Mesendoderm (in vitro differentiated cells): ENCODE results near the gene ABCA7.

Experiments
- DNase-seq: peaks from one replicate; pipeline ENCODE4 v3.0.0; 2013
- H2AK5ac ChIP-seq: 2 replicates; pipeline ENCODE4 v1.6.1; 2013; ENCODE audit warnings: low read length, inconsistent platforms
- H2BK120ac ChIP-seq: 2 replicates; pipeline ENCODE4 v1.6.1; 2013; ENCODE audit warnings: low read depth, mild to moderate bottlenecking, low read length, moderate library complexity, mixed read lengths
- H2BK15ac ChIP-seq: replicated peaks from 2 replicates; pipeline ENCODE4 v1.6.1; 2013; ENCODE audit warnings: low read depth, mild to moderate bottlenecking, moderate library complexity
- H2BK5ac ChIP-seq: 2 replicates; pipeline ENCODE4 v1.6.1; 2013; ENCODE audit warnings: low read length, inconsistent platforms
- H3K18ac ChIP-seq: 2 replicates; pipeline ENCODE4 v1.6.1; 2013; ENCODE audit warnings: mild to moderate bottlenecking, low read length, mixed read lengths
- H3K23ac ChIP-seq: one replicate; pipeline ENCODE4 v1.6.1; 2013; ENCODE audit warnings: low read length
- H3K27ac ChIP-seq: 2 replicates; pipeline ENCODE4 v1.5.1; 2013; ENCODE audit warnings: low read depth, mild to moderate bottlenecking, inconsistent platforms, low read length, moderate library complexity
- H3K27me3 ChIP-seq: 2 replicates; pipeline ENCODE4 v1.6.1; 2013; ENCODE audit warnings: low read length, control low read depth, mild to moderate bottlenecking, inconsistent platforms; ENCODE audit not compliant: insufficient read depth, poor library complexity
- H3K36me3 ChIP-seq: 2 replicates; pipeline ENCODE4 v1.6.1; 2013; ENCODE audit warnings: low read length, inconsistent platforms; ENCODE audit not compliant: control insufficient read depth, insufficient read depth
- H3K4ac ChIP-seq: one replicate; pipeline ENCODE4 v1.6.1; 2013; ENCODE audit warnings: low read depth, mild to moderate bottlenecking, low read length, moderate library complexity
- H3K4me1 ChIP-seq: 2 replicates; pipeline ENCODE4 v1.6.1; 2013; ENCODE audit warnings: low read depth, low read length, inconsistent platforms; ENCODE audit not compliant: control insufficient read depth
- H3K4me2 ChIP-seq: 2 replicates; pipeline ENCODE4 v1.6.1; 2013; ENCODE audit warnings: low read length
- H3K4me3 ChIP-seq: 2 replicates; pipeline ENCODE4 v1.5.1; 2013; ENCODE audit warnings: mild to moderate bottlenecking, low read length
- H3K56ac ChIP-seq: one replicate; pipeline ENCODE4 v1.6.1; 2013; ENCODE audit warnings: low read length
- H3K79me1 ChIP-seq: 2 replicates; pipeline ENCODE4 v1.6.1; 2013; ENCODE audit warnings: low read length, inconsistent platforms
- H3K79me2 ChIP-seq: 2 replicates; pipeline ENCODE4 v1.6.1; 2013; ENCODE audit warnings: mild to moderate bottlenecking, low read length; ENCODE audit not compliant: control insufficient read depth, insufficient read depth
- H3K9ac ChIP-seq: 2 replicates; pipeline ENCODE4 v1.6.1; 2013; ENCODE audit warnings: low read length, inconsistent platforms
- H4K5ac ChIP-seq: one replicate; pipeline ENCODE4 v1.6.1; 2013; ENCODE audit warnings: low read length
- H4K8ac ChIP-seq: one replicate; pipeline ENCODE4 v1.6.1; 2013; ENCODE audit warnings: low read depth, mild to moderate bottlenecking, control low read depth, low read length, moderate library complexity
- WGBS: extraction: QIAGEN DNeasy Blood & Tissue Kit; methylation state at CpG from one replicate; pipeline ENCODE4 v1.1.7; 2013; ENCODE audit warnings: low lambda C conversion rate, missing lambda C conversion rate; ENCODE audit not compliant: insufficient coverage; ENCODE audit errors: extremely low coverage; 5-methylcytosine and 5-hydroxymethylcytosine counted together

Gene ABCA7

GRCh38 chr19:1091544-1092175, 51.8 kb downstream of the ABCA7 start:
- no peaks in the 10 kb centered on the region for H3K27me3 ChIP-seq
- no peak overlapping the region for H2AK5ac ChIP-seq
- H4K8ac ChIP-seq = no peak overlapping the region
- peaks cover 7% of the 10 kb centered on the region for H3K79me1 ChIP-seq
- no peak overlapping the region for H2BK5ac ChIP-seq
- no peak overlapping the region for H3K4me3 ChIP-seq
- no peak overlapping the region for H2BK120ac ChIP-seq
- H3K36me3 ChIP-seq = peaks cover 1% of the 10 kb centered on the region
- no peak for DNase-seq
- H4K5ac ChIP-seq = no peak overlapping the region
- H3K9ac ChIP-seq = no peak overlapping the region
- peaks cover 20% of the 10 kb centered on the region for H3K79me2 ChIP-seq
- no peak overlapping the region for H3K23ac ChIP-seq
- H2BK15ac ChIP-seq = no peak overlapping the region
- H3K4me1 ChIP-seq = no peaks in the 10 kb centered on the region
- whole genome bisulfite sequencing = no CpG with 5 or more reads among the region's 27 CpGs
- no peak overlapping the region for H3K4me2 ChIP-seq
- no peak overlapping the region for H3K18ac ChIP-seq
- H3K4ac ChIP-seq = no peak overlapping the region
- H3K27ac ChIP-seq = no peak overlapping the region
- H3K56ac ChIP-seq = no peak overlapping the region

DNA sequence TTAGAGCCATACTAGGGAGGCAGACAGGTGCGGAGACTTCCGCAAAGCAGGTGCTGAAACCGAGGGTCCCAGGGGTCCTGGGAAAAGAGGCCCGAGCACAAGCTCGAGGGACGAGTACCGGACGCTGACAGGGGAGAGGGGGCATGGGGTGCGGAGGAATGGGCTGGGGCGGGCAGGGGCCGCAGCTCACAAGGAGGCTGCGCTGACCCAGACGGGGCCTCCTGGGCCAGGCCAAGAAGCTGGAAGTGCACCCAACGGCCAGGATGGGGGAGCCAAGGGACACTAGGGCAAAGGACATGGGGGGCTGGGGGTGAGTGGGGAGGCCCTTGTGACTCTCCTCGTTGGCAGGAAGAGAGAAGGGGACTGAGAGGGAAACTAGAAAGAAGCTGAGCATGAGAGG, 53.4 kb downstream of the ABCA7 start:
- no peaks in the 10 kb centered on the region for H3K36me3 ChIP-seq
- no peak overlapping the region for H3K4ac ChIP-seq
- no CpG with 5 or more reads among the region's 15 CpGs for WGBS

DNA sequence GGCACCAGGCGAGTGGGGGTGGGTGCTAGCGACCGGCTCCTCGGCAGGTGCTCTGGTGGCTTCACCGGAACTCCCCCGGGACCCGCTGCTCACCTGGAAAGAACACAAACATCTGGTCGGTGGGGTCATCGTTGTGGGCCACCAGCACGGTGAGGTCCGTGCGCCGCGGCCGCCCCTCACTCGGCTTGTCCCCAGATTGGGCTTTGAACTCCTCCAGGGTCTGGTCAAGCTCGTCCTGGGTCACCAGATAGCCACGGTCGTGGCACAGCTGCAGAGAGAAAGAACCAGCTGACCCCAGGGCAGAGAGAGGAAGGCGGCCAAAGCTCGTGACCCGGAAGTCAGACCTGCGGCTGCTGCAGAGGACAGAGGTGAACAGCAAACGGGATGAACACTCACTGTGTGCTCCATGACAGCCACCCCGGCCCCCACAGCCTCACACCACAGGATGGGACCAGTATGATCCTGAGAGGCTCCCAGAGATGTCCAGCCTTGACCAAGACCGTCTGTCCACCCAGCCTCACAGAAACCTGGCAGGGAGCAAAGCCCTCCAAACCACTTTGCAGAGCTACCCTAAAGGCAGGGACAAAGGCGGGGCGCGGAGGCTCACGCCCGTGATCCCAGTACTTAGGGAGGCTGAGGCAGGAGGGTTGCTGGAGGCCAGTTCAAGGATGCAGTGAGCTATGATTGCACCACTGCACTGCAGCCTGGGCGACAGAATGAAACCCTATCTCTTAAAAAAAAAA, 54.1 kb downstream of the ABCA7 start:
- Histone ChIP-seq H4K5ac (no peak overlapping the region), H3K56ac (peak overlapping the region; percentile 86), H3K79me2 (peaks cover 20% of the 10 kb centered on the region), H3K79me1 (peaks cover 7% of the 10 kb centered on the region), H3K4me3 (peak overlapping the region; percentile 65), H2BK120ac (no peak overlapping the region), H3K27ac (no peak overlapping the region), H3K23ac (no peak overlapping the region), H3K18ac (no peak overlapping the region), H2BK15ac (no peak overlapping the region), H3K4ac (no peak overlapping the region), H3K4me1 (no peaks in the 10 kb centered on the region), H2AK5ac (no peak overlapping the region), H2BK5ac (no peak overlapping the region), H4K8ac (no peak overlapping the region), H3K4me2 (peak overlapping the region; percentile 43), H3K36me3 (no peaks in the 10 kb centered on the region), H3K9ac (peak overlapping the region; percentile 79), H3K27me3 (no peaks in the 10 kb centered on the region)
- WGBS = no CpG with 5 or more reads among the region's 32 CpGs
- DNase-seq = no peak

More for the DNA sequence above, 53.4 kb downstream of the ABCA7 start:
- Histone ChIP-seq H2BK15ac (no peak overlapping the region), H3K4me1 (no peaks in the 10 kb centered on the region), H3K27me3 (no peaks in the 10 kb centered on the region), H3K4me3 (no peak overlapping the region), H4K5ac (no peak overlapping the region), H3K79me2 (peaks cover 20% of the 10 kb centered on the region), H2BK120ac (no peak overlapping the region), H3K4me2 (no peak overlapping the region), H2BK5ac (no peak overlapping the region), H4K8ac (no peak overlapping the region), H3K18ac (no peak overlapping the region), H3K56ac (no peak overlapping the region), H3K9ac (no peak overlapping the region), H2AK5ac (no peak overlapping the region), H3K27ac (no peak overlapping the region), H3K23ac (no peak overlapping the region), H3K79me1 (peaks cover 7% of the 10 kb centered on the region)
- no peak for DNase-seq

- Histone ChIP-seq H4K5ac (no peak overlapping the region), H2AK5ac (no peak overlapping the region), H2BK120ac (no peak overlapping the region), H3K79me1 (peaks cover 7% of the 10 kb centered on the region), H3K36me3 (no peaks in the 10 kb centered on the region), H3K18ac (no peak overlapping the region), H4K8ac (no peak overlapping the region), H3K4me1 (no peaks in the 10 kb centered on the region), H3K4me3 (peak overlapping the region; percentile 65), H3K23ac (no peak overlapping the region), H3K4me2 (peak overlapping the region; percentile 43), H3K4ac (peak overlapping the region; percentile 59), H3K56ac (peak overlapping the region; percentile 86), H3K27ac (no peak overlapping the region), H3K27me3 (no peaks in the 10 kb centered on the region), H2BK15ac (no peak overlapping the region), H3K9ac (peak overlapping the region; percentile 79), H3K79me2 (peaks cover 20% of the 10 kb centered on the region), H2BK5ac (no peak overlapping the region)
- DNase-seq = no peak
- WGBS = no CpG with 5 or more reads among the region's 19 CpGs
Observed at GRCh38 chr19:1094655-1094977, 54.7 kb downstream of the ABCA7 start.

DNA sequence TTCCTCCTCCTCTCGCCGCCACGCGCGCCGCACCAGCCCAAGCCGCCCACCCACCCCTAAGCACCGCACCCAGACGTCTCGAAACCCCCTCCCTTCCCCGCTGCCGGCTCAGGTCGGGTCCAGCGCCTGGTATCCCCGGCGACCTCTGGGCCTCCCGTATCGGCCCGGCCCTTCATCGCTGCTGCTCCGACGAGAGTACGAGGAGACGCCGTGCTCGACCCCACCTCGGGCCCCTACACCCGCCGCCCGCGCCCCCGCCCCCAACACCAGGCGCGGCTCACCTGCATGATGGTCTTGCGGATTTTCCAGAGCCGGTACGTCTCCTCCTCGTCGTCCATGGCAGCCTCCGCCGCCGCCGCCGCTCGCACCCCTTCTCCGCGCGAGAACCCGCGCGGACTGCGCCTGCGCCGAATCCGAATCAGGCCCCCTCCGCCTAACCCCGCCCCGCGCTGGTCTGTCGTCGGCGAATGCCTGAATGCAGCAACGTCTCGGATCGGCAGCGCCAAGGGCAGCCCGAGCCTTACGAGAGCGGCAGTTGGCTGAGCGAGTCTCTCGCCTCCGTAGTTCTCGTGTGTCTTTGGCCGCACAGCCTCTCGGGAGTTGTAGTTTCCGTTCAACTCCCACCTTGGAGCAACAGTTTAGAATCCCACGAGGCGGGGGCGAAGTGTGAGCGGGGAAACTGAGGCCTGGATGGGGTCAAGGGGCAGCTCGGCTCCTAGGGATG, 55.2 kb downstream of the ABCA7 start, which contains the start of gene POLR2E:
POLR2E (minus strand) TSS at position 398 of the 724 bp plus-strand sequence; CDS start at position 338, 60 bp downstream.
- Histone ChIP-seq H3K4me3 (peak within 1 kb of the TSS; percentile 65), H3K56ac (peak within 1 kb of the TSS; percentile 86), H4K5ac (peak within 1 kb of the TSS; percentile 39), H3K9ac (peak within 1 kb of the TSS; percentile 79), H2BK15ac (no peak within 1 kb of the TSS), H2AK5ac (peak within 1 kb of the TSS; percentile 88), H3K23ac (no peak within 1 kb of the TSS), H2BK5ac (no peak within 1 kb of the TSS), H3K4ac (peak within 1 kb of the TSS; percentile 64), H3K4me1 (no peaks in the 10 kb centered on the region), H3K36me3 (no peaks in the 10 kb centered on the region), H3K18ac (peak within 1 kb of the TSS; percentile 41), H3K4me2 (peak within 1 kb of the TSS; percentile 43), H4K8ac (peak within 1 kb of the TSS; percentile 68), H3K27ac (no peak within 1 kb of the TSS), H3K79me1 (peaks cover 7% of the 10 kb centered on the region), H3K79me2 (peaks cover 20% of the 10 kb centered on the region), H2BK120ac (no peak within 1 kb of the TSS), H3K27me3 (no peaks in the 10 kb centered on the region)
- DNase-seq = peak; percentile 98
- no CpG with 5 or more reads among the region's 81 CpGs for WGBS
